Lower leg skin (tissue), 4 donors: Measurements from ENCODE around the gene CABP4. TPM values are rescaled to one million over a fixed set of nuclear protein-coding genes. Genes with fewer than 3 reads are reported as not detected.
"Not testable (repeated sequence)": the region's sequence is repeated elsewhere in the genome, so short reads cannot be mapped to it uniquely, and the experiment has no call there.

ENCODE experiments used
- DNase-seq, 2 donors: peaks; one replicate each; pipeline ENCODE4 v3.0.0-alpha.2; 2019; ENCODE audit warnings: low spot score in 2 of 2
- H3K4me3 ChIP-seq: fragments of 200-600 bp; sonication (generic); 2 replicates; pipeline ENCODE4 v1.5.1; 2017; ENCODE audit warnings: mild to moderate bottlenecking, low read depth; ENCODE audit not compliant: poor library complexity, severe bottlenecking
- CTCF ChIP-seq, 3 donors: fragments of 450-650 bp; IDR thresholded peaks; one replicate each; pipeline ENCODE4 v1.5.1; 2016; ENCODE audit warnings: antibody characterized with exemption in 3 of 3, mild to moderate bottlenecking in 3 of 3, moderate library complexity in 2 of 3
- POLR2A ChIP-seq, 2 donors: fragments of 450-650 bp; IDR thresholded peaks; one replicate each; pipeline ENCODE4 v1.6.1; 2016 to 2017; ENCODE audit warnings: antibody characterized with exemption in 2 of 2, mild to moderate bottlenecking in 1 of 2, moderate library complexity in 1 of 2
- WGBS, 2 donors: methylation state at CpG; one replicate each; pipeline ENCODE4 v1.1.5; 2018; 5-methylcytosine and 5-hydroxymethylcytosine counted together
- intact Hi-C: fragments of 100-400 bp; cut with DNase I; formaldehyde crosslinking; loops from one replicate; pipeline ENCODE4 v1.15.0; 2023; ENCODE audit warnings: low total_unique reads
- total RNA-seq, 4 donors: library from RNA; depleted of rRNA; stranded (reverse); fragments of >200 nt; gene quantifications; one replicate each; pipeline ENCODE4 v1.1.0, GENCODE V29; 2016

Gene CABP4
- total RNA-seq, 4 donors from 2014 or later: 0.11 to 0.25 TPM; not detected in 2

GRCh38 chr11:67421430-67422031 lies 33.6 kb upstream of the CABP4 start:
- H3K4me3 ChIP-seq: no peak overlapping the region
- 70 to 71% methylated on average over 22 of the region's 22 CpGs for WGBS, 2 donors
- intact Hi-C loops: no loop called here
- DNase-seq: no peak
- no peak for TF ChIP-seq POLR2A (IDR thresholded peaks at IDR 0.05)
- TF ChIP-seq CTCF (IDR thresholded peaks at IDR 0.05): no peak

- no peak for DNase-seq
- WGBS, 2 donors: 53 to 62% methylated on average over 6 of the region's 6 CpGs
- intact Hi-C loops: no loop called here
- no peak overlapping the region for H3K4me3 ChIP-seq
- no peak for TF ChIP-seq POLR2A (IDR thresholded peaks at IDR 0.05)
- no peak for TF ChIP-seq CTCF (IDR thresholded peaks at IDR 0.05)
These were observed 32.3 kb upstream of the CABP4 start for GRCh38 chr11:67422891-67423290.

- WGBS, 2 donors: 61 to 72% methylated on average over 8 to 13 of the region's 13 CpGs
- intact Hi-C loops: no loop called here
- DNase-seq: no peak
These were observed 31.7 kb upstream of the CABP4 start for GRCh38 chr11:67423466-67423865.

GRCh38 chr11:67423891-67424613 lies 31.1 kb upstream of the CABP4 start:
- WGBS, 2 donors: 87 to 90% methylated on average over 13 to 26 of the region's 34 CpGs
- intact Hi-C loops: no loop called here
- no peak for TF ChIP-seq CTCF (IDR thresholded peaks at IDR 0.05)
- no peak for TF ChIP-seq POLR2A (IDR thresholded peaks at IDR 0.05)
- no peak for DNase-seq
- no peak overlapping the region for H3K4me3 ChIP-seq

More at GRCh38 chr11:67423466-67423865, 31.7 kb upstream of the CABP4 start:
- no peak for TF ChIP-seq POLR2A (IDR thresholded peaks at IDR 0.05)
- TF ChIP-seq CTCF (IDR thresholded peaks at IDR 0.05): no peak
- no peak overlapping the region for H3K4me3 ChIP-seq

- DNase-seq, intact Hi-C loops, H3K4me3 ChIP-seq: not testable (repeated sequence)
- 72 to 76% methylated on average over 19 of the region's 19 CpGs for WGBS, 2 donors
These were observed 27.7 kb upstream of the CABP4 start for GRCh38 chr11:67427364-67427859.
